Motor neuron (in vitro differentiated cells): ENCODE data around the gene IDH1. TPM values are rescaled to one million over a fixed set of nuclear protein-coding genes. Genes with fewer than 3 reads are reported as not detected.
"Not testable (repeated sequence)": the region's sequence is repeated elsewhere in the genome, so short reads cannot be mapped to it uniquely, and the experiment has no call there.

Experiments
- ATAC-seq, 8 experiments: fragments of 200-7000 bp; cut with Tn5 transposase; replicated peaks in 6 of 8; 2 replicates each; pipeline ENCODE4 v1.8.0; 2021; ENCODE audit warnings: mild to moderate bottlenecking in 8 of 8, moderate library complexity in 8 of 8
- H3K27ac ChIP-seq, 2 donors: fragments of 250-450 bp; sonication (Bioruptor Pico); 2 replicates each; pipeline ENCODE4 v1.9.0; 2021; ENCODE audit warnings: antibody characterized with exemption in 2 of 2, mild to moderate bottlenecking in 2 of 2, moderate library complexity in 1 of 2
- H3K4me1 ChIP-seq, 2 donors: fragments of 250-450 bp; sonication (Bioruptor Pico); replicated peaks in 1 of 2; 2 replicates each; pipeline ENCODE4 v1.6.1; 2021; ENCODE audit warnings: antibody characterized with exemption in 2 of 2, mild to moderate bottlenecking in 2 of 2, moderate library complexity in 1 of 2
- H3K4me3 ChIP-seq, 5 donors: fragments of 250-450 bp; sonication (Bioruptor Pico); 2 replicates each; pipeline ENCODE4 v1.9.0; 2021; ENCODE audit warnings: antibody characterized with exemption in 5 of 5, mild to moderate bottlenecking in 5 of 5, moderate library complexity in 4 of 5
- WGBS, 10 experiments: fragments of 450-650 bp; shearing (Covaris generic); methylation state at CpG; one replicate each; pipeline ENCODE4 v1.0.0; 2022; 5-methylcytosine and 5-hydroxymethylcytosine counted together
- in situ Hi-C, 9 experiments: fragments of 400-800 bp; cut with MboI; loops; one replicate each; pipeline ENCODE4 v1.15.0; 2021; ENCODE audit warnings: low sequenced_read_pairs in 9 of 9, low pct_unique_long_range_greater_than_20kb in 2 of 9; ENCODE audit not compliant: unreplicated experiment in 9 of 9
- total RNA-seq, 8 experiments: library from RNA; unstranded; fragments of 300-600 nt; gene quantifications; 2 replicates each; pipeline versions ENCODE4 v1.2.3 to v1.2.4, GENCODE V29; 2022

IDH1 gene
- total RNA-seq, 8 experiments from 2014 or later = 82.9 to 915 (median 210) TPM

- no peak for ATAC-seq
- Histone ChIP-seq H3K4me3 (no peak overlapping the region), H3K4me1 (no peaks in the 10 kb centered on the region), H3K27ac (no peak overlapping the region)
- in situ Hi-C loops = no loop called here
- WGBS, 10 experiments = 67 to 100% (median 90%) methylated on average over 2 of the region's 2 CpGs; no CpG with 5 or more reads in 1 of the 10 experiments
Observed at GRCh38 chr2:208235860-208236259, 19.0 kb downstream of the IDH1 start.

GRCh38 chr2:208234786-208235185 is 20.1 kb downstream of the IDH1 start:
- Histone ChIP-seq H3K4me1 (no peaks in the 10 kb centered on the region), H3K27ac (no peak overlapping the region), H3K4me3 (no peak overlapping the region)
- in situ Hi-C loops = no loop called here
- ATAC-seq = peak in 1 of 8 experiments; percentile 16
- WGBS, 10 experiments = 60 to 100% (median 100%) methylated on average over 1 of the region's 1 CpG; no CpG with 5 or more reads in 6 of the 10 experiments

GRCh38 chr2:208228476-208228875 is 26.4 kb downstream of the IDH1 start:
- no peak for ATAC-seq
- Histone ChIP-seq H3K27ac (no peak overlapping the region), H3K4me1 (no peaks in the 10 kb centered on the region), H3K4me3 (no peak overlapping the region)
- in situ Hi-C loops = no loop called here
- 33 to 100% (median 80%) methylated on average over 1 of the region's 1 CpG; no CpG with 5 or more reads in 3 of the 10 experiments for WGBS, 10 experiments

DNA sequence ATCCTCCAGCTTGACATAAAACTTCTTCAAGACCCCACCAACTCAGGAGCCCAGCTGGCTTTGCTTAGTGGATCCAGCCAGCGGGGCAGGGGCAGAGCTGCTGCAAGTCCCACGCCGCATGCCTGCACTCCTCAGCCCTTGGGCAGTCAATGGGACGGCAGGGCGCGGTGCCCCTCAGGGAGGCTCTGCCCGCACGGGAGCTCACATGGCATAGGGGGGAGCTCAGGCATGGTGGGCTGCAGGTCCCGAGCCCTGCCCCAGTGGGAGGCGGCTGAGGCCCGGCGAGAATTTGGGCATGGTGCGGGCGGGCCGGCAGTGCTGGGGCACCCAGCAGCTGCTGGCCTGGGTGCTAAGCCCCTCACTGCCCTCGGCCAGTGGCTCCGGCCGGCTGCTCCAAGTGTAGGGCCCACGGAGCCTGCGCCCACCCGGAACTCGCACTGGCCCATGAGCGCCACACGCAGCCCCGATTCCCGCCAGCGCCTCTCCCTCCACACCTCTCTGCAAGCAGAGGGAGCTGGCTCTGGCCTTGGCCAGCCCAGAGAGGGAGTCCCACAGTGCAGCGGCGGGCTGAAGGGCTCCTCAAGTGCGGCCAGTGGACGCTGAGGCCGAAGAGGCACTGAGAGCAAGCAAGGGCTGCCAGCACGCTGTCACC is 27.2 kb downstream of the IDH1 start:
- in situ Hi-C loops = no loop called here
- Histone ChIP-seq H3K27ac (no peak overlapping the region), H3K4me1 (no peaks in the 10 kb centered on the region), H3K4me3 (no peak overlapping the region)
- 60 to 100% (median 100%) methylated on average over 2 to 6 of the region's 33 CpGs; no CpG with 5 or more reads in 5 of the 10 experiments for WGBS, 10 experiments
- no peak for ATAC-seq

- H3K27ac ChIP-seq = no peak overlapping the region
- in situ Hi-C loops = no loop called here
- ATAC-seq = no peak
- WGBS, 10 experiments = 86 to 100% (median 100%) methylated on average over 1 to 2 of the region's 2 CpGs; no CpG with 5 or more reads in 1 of the 10 experiments
- no peak overlapping the region for H3K4me3 ChIP-seq
- H3K4me1 ChIP-seq = no peaks in the 10 kb centered on the region
Observed at GRCh38 chr2:208224802-208225201, 30.1 kb downstream of the IDH1 start.

DNA sequence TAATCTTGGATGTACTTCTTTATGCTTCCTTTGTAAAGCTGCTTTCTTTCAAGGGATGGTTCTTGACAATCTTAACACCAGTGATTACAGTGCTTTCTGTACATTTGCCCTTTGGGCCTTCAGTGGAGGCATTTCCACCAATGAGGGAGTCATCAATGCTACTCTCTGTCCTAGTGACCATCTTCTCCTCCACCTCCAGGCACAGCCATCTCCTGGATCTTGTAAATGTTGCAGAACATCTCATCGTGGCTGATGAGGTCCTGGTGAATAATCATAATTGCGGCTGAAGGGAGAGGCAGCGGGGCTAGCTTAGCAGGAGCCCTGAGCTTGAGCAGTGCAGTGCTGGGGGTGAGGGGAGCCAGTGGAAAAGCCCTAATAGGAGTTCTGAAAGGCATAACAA is 32.5 kb downstream of the IDH1 start:
- no peak overlapping the region for H3K27ac ChIP-seq
- ATAC-seq = peak in 5 of 8 experiments; percentile 43 to 100 (median 65)
- in situ Hi-C loops = no loop called here

GRCh38 chr2:208221873-208222272 is 33.0 kb downstream of the IDH1 start:
- ATAC-seq, in situ Hi-C loops, H3K27ac ChIP-seq, H3K4me1 ChIP-seq, H3K4me3 ChIP-seq: not testable (repeated sequence)
- 83 to 100% (median 100%) methylated on average over 1 of the region's 3 CpGs; no CpG with 5 or more reads in 7 of the 10 experiments for WGBS, 10 experiments

More for the DNA sequence above, 32.5 kb downstream of the IDH1 start:
- H3K4me3 ChIP-seq = no peak overlapping the region
- 33 to 92% (median 72%) methylated on average over 1 to 3 of the region's 3 CpGs; no CpG with 5 or more reads in 6 of the 10 experiments for WGBS, 10 experiments
- H3K4me1 ChIP-seq = no peaks in the 10 kb centered on the region

GRCh38 chr2:208210688-208211451 is 44.0 kb downstream of the IDH1 start:
- peak in 1 of 8 experiments; percentile 7 for ATAC-seq
- 27 to 100% (median 89%) methylated on average over 1 to 8 of the region's 9 CpGs for WGBS, 10 experiments
- Histone ChIP-seq H3K4me3 (no peak overlapping the region), H3K4me1 (no peaks in the 10 kb centered on the region), H3K27ac (no peak overlapping the region)
- in situ Hi-C loops = no loop called here

DNA sequence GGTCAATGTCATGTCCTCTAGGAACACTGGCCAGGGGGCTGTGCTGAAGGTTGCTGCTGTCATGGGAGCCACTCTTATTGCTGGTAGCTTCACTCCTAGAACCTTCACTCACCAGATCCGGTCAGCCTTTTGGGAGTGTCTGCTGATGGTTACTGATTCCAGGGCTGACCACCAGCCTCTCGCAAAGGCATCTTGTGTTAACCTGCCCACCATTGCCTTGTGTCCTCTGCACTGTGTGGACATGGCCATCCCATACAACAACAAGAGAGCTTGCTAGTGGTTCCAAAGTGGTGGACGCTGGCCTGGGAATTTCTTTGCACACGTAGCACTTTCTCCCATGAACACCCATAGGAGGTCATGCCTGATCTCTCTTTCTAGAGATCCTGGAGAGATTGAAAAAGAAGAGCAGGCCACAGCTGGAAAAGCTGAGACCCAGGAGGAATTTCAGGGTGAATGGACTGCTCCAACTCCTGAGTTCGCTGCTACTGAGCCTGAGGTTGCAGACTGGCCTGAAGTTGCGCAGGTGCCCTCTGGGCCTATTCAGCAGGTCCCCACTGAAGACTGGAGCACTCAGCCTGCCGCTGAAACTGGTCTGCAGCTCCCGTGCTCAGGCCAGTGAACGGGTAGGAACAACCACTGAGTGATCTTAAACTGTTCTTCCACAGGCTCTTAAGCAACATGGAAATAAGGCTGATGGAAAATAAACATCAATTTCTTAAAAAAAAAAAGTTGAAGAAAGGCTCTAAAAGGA is 46.4 kb downstream of the IDH1 start:
- ATAC-seq = peak in 1 of 8 experiments; percentile 32
- in situ Hi-C loops = no loop called here
- Histone ChIP-seq H3K27ac (no peak overlapping the region), H3K4me3 (no peak overlapping the region), H3K4me1 (no peaks in the 10 kb centered on the region)
- 65 to 100% (median 86%) methylated on average over 1 to 7 of the region's 9 CpGs; no CpG with 5 or more reads in 3 of the 10 experiments for WGBS, 10 experiments

DNA sequence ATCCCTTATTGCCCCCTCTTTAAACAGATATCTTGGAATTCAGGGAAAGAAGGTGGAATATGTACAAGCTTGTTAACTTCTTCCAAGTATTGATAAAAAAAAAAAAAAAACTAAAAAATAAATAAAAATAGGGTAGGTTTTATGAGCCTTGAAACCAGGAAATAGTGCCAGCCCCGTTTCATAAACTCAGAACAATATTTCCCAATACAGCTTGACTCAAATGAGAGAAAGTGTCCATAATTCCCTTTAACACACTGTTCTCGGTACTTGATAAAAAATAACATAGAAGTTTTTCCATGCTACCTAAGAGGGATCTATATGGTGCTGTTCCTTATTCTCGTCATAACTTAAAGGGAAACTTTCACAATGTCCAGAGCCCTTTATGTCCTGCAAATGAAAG is 47.1 kb downstream of the IDH1 start:
- peak in 1 of 8 experiments; percentile 3 for ATAC-seq
- in situ Hi-C loops = no loop called here
- 39 to 100% (median 87%) methylated on average over 1 to 3 of the region's 3 CpGs for WGBS, 10 experiments

GRCh38 chr2:208204166-208204565 is 50.7 kb downstream of the IDH1 start:
- Histone ChIP-seq H3K27ac (no peak overlapping the region), H3K4me1 (no peaks in the 10 kb centered on the region), H3K4me3 (no peak overlapping the region)
- in situ Hi-C loops = no loop called here
- ATAC-seq = no peak
- WGBS, 10 experiments = 38 to 100% (median 78%) methylated on average over 1 to 5 of the region's 5 CpGs; no CpG with 5 or more reads in 1 of the 10 experiments

More for the DNA sequence above, 47.1 kb downstream of the IDH1 start:
- Histone ChIP-seq H3K4me3 (no peak overlapping the region), H3K4me1 (no peaks in the 10 kb centered on the region), H3K27ac (no peak overlapping the region)

- no peak overlapping the region for H3K4me3 ChIP-seq
- peak in 4 of 8 experiments; percentile 22 to 85 (median 73) for ATAC-seq
- in situ Hi-C loops = no loop called here
- H3K4me1 ChIP-seq = peaks cover 0 to 6% of the 10 kb centered on the region in 2 donors
- H3K27ac ChIP-seq = no peak overlapping the region
- WGBS, 10 experiments = 0 to 100% (median 15%) methylated on average over 1 to 3 of the region's 3 CpGs; no CpG with 5 or more reads in 3 of the 10 experiments
Observed at GRCh38 chr2:208195531-208195930, 59.3 kb downstream of the IDH1 start.
